PC-9 (cell line): Measurements from ENCODE around the gene PTGIR. TPM values are rescaled to one million over a fixed set of nuclear protein-coding genes. Genes with fewer than 3 reads are reported as not detected.

Source experiments
- BruUV-seq: library from RNA; stranded (reverse); fragments of 400-500 nt; replicated peaks from 2 replicates; lab custom pipeline; 2021; lab: Mats Ljungman, UMichigan
- CTCF ChIA-PET: fragments of 300-600 bp; sonication (Branson Sonifier 250); formaldehyde crosslinking; loops from one replicate; lab custom pipeline; 2022; ENCODE audit warnings: antibody characterized with exemption; lab: Charles Lee
- POLR2A ChIA-PET: fragments of 300-600 bp; sonication (Branson Sonifier 250); formaldehyde crosslinking; loops from one replicate; lab custom pipeline; 2022; ENCODE audit warnings: antibody characterized with exemption; ENCODE audit not compliant: unreplicated experiment; lab: Charles Lee
- DNase-seq, 2 experiments: peaks; one replicate each; pipeline versions ENCODE4 v3.0.0 to v3.0.0-alpha.2; 2015 to 2022; ENCODE audit warnings: mixed read lengths in 1 of 2
- H2AFZ ChIP-seq: fragments of 200-600 bp; sonication (generic); 2 replicates; pipeline ENCODE4 v1.8.1; 2017; ENCODE audit warnings: antibody characterized with exemption
- H3F3A ChIP-seq: fragments of 200-600 bp; sonication (generic); 2 replicates; pipeline ENCODE4 v1.8.1; 2017; ENCODE audit warnings: antibody characterized with exemption, mild to moderate bottlenecking, low read depth; ENCODE audit not compliant: insufficient read depth
- H3K27ac ChIP-seq: fragments of 200-600 bp; sonication (generic); 2 replicates; pipeline ENCODE4 v1.6.1; 2016; ENCODE audit warnings: mixed run types
- H3K27me3 ChIP-seq: fragments of 200-600 bp; sonication (generic); 2 replicates; pipeline ENCODE4 v1.6.1; 2016; ENCODE audit warnings: low read depth, mixed run types; ENCODE audit not compliant: insufficient read depth
- H3K36me3 ChIP-seq: fragments of 200-600 bp; sonication (generic); 2 replicates; pipeline ENCODE4 v1.6.1; 2016; ENCODE audit warnings: low read depth, mixed run types
- H3K4me1 ChIP-seq: fragments of 200-600 bp; sonication (generic); replicated peaks from 2 replicates; pipeline ENCODE4 v1.6.1; 2016; ENCODE audit warnings: mixed run types; ENCODE audit not compliant: insufficient read depth
- H3K4me2 ChIP-seq: fragments of 200-600 bp; sonication (generic); 2 replicates; pipeline ENCODE4 v1.6.1; 2017; ENCODE audit warnings: mixed run types
- H3K4me3 ChIP-seq: fragments of 200-600 bp; sonication (generic); 2 replicates; pipeline ENCODE4 v1.6.1; 2016; ENCODE audit warnings: mixed run types
- H3K79me2 ChIP-seq: fragments of 200-600 bp; sonication (generic); 2 replicates; pipeline ENCODE4 v1.6.1; 2017; ENCODE audit warnings: low read depth, mixed run types
- H3K9me2 ChIP-seq: fragments of 200-600 bp; sonication (generic); 2 replicates; pipeline ENCODE4 v1.8.1; 2017; ENCODE audit warnings: mild to moderate bottlenecking; ENCODE audit not compliant: insufficient read depth
- H3K9me3 ChIP-seq: fragments of 200-600 bp; sonication (generic); 2 replicates; pipeline ENCODE4 v1.8.1; 2016; ENCODE audit warnings: low read depth; ENCODE audit not compliant: insufficient read depth
- H4K20me1 ChIP-seq: fragments of 200-600 bp; sonication (generic); 2 replicates; pipeline ENCODE4 v1.8.1; 2017; ENCODE audit not compliant: insufficient read depth
- CTCF ChIP-seq: fragments of 200-600 bp; sonication (generic); conservative IDR thresholded peaks from 2 replicates; pipeline ENCODE4 v1.6.1; 2017; ENCODE audit warnings: mixed run types, antibody characterized with exemption, mild to moderate bottlenecking, moderate library complexity
- EZH2 ChIP-seq: fragments of 200-600 bp; sonication (generic); IDR thresholded peaks from 2 replicates; pipeline ENCODE4 v1.8.0; 2017; ENCODE audit warnings: antibody characterized with exemption, low read depth
- intact Hi-C: fragments of 100-400 bp; cut with micrococcal nuclease; formaldehyde crosslinking; loops from one replicate; pipeline ENCODE4 v1.10.0; 2022; ENCODE audit not compliant: unreplicated experiment
- total RNA-seq: library from RNA; stranded (reverse); gene quantifications from 2 replicates; pipeline ENCODE4 v1.2.3, GENCODE V29; 2021

Gene PTGIR
- total RNA-seq, 1 experiment from 2014 or later, result 0.28 TPM

DNA sequence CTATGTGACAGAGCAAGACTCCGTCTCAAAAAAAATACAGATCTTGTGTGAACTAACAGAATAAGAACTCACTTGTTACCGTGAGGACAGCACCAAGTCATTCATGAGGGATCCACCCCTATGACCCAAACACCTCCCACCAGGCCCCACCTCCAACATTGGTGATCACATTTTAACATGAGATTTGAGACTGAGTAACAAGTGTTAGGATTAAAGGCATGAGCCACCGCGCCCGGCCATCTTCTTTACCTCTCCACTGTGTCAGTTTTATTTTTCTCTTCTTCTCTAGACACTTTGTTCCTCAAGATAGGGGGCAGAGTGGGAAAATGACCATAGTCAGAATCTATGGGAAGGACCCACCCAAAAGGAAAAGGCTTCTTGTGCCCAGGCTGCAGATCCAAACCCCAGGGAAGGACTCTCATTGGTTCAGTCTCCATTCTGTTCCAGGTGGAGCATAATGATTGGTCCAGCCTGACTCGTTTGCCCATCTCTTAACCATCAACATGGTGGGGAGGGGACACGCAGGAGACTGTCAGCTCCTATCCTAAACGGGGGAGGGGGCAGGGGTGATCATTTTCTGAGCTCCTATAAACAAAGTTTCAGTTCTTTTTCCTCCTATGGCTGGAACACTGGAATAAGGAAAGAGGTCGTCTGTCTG lies 25.0 kb downstream of the PTGIR start:
- Histone ChIP-seq H3K79me2 (peaks cover 35% of the 10 kb centered on the region), H3K9me2 (no peaks in the 10 kb centered on the region), H3K4me3 (peak overlapping the region; percentile 100; the same call in 1 of the 2 replicates), H3K36me3 (no peaks in the 10 kb centered on the region), H3F3A (0 out of 2 replicates have a peak, but pooled peaks cover 4% of the 10 kb centered on the region), H3K9me3 (no peaks in the 10 kb centered on the region), H3K27me3 (no peaks in the 10 kb centered on the region), H4K20me1 (no peaks in the 10 kb centered on the region), H3K4me1 (peaks cover 12% of the 10 kb centered on the region; the same call in 1 of the 2 replicates), H2AFZ (peak overlapping the region; percentile 83), H3K27ac (peak overlapping the region; percentile 93), H3K4me2 (peak overlapping the region; percentile 70)
- TSS peak; percentile 90 for BruUV-seq
- TF ChIP-seq CTCF, result no peak
- no peak for TF ChIP-seq EZH2
- intact Hi-C loops, result no loop called here
- ChIA-PET CTCF (interaction anchor here (0.6 kb wide), 2 partner anchors 129 to 896 kb away, joined by 3 to 4 read pairs; no protein-coding TSS in a partner anchor), POLR2A (interaction anchor here (0.7 kb wide), 1 partner anchor 45 kb away, joined by 4 read pairs; no protein-coding TSS in a partner anchor)
- no peak for DNase-seq

DNA sequence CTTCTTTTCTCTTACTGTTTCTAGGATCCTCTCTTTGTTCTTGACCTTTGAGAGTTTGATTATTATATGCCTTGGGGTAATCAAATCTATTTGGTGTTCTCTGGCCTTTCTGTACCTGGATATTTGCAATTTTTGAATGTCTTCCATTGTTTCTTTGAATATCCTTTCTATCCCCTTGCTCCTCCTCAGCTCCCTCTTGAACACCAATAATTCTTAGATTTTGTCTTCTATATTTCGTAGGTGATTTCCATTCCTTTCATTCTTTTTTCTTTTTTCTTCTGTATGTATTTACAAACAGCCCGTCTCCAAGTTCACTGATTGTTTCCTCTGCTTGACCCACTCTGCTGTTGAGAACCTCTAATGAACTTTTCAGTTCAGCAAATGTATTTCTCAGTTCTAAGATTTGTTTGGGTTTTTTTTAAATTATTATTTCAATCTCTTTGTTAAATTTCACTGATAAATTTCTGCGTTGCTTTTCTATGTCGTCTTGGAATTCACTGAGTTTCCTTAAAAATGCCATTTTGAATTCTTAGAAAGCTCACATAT lies 26.4 kb downstream of the PTGIR start:
- CTCF ChIA-PET, result interaction anchor here (0.6 kb wide), 1 partner anchor 63 kb away, joined by 3 read pairs; no protein-coding TSS in a partner anchor
- POLR2A ChIA-PET, result interaction anchor here (0.6 kb wide), 2 partner anchors 10 to 646 kb away, joined by 3 read pairs; no protein-coding TSS in a partner anchor

More for the DNA sequence above, 26.4 kb downstream of the PTGIR start:
- H3K9me2 ChIP-seq, result no peaks in the 10 kb centered on the region
- no peak overlapping the region for H3K27ac ChIP-seq
- H3K36me3 ChIP-seq, result no peaks in the 10 kb centered on the region
- H3K9me3 ChIP-seq, result no peaks in the 10 kb centered on the region
- H3K79me2 ChIP-seq, result peaks cover 22% of the 10 kb centered on the region
- no peak overlapping the region for H3K4me3 ChIP-seq
- no peak for DNase-seq
- no peak overlapping the region for H3K4me2 ChIP-seq
- H3K4me1 ChIP-seq, result peaks cover 12% of the 10 kb centered on the region; the same call in 1 of the 2 replicates
- no TSS peak for BruUV-seq
- intact Hi-C loops, result no loop called here
- H4K20me1 ChIP-seq, result no peaks in the 10 kb centered on the region
- H3F3A ChIP-seq, result 0 out of 2 replicates have a peak, but pooled peaks cover 4% of the 10 kb centered on the region
- no peaks in the 10 kb centered on the region for H3K27me3 ChIP-seq
- H2AFZ ChIP-seq, result no peak overlapping the region
- TF ChIP-seq CTCF (no peak), EZH2 (no peak)
